Caco-2 (cell line): Measurements from ENCODE around the gene DLG1. TPM values are rescaled to one million over a fixed set of nuclear protein-coding genes. Genes with fewer than 3 reads are reported as not detected.

Experiments
- BruUV-seq: library from RNA; stranded (reverse); fragments of 400-500 nt; replicated peaks from 2 replicates; lab custom pipeline; 2021; lab: Mats Ljungman, UMichigan
- CTCF ChIA-PET: fragments of 300-600 bp; sonication (Branson Sonifier 250); formaldehyde crosslinking; loops from one replicate; lab custom pipeline; 2022; ENCODE audit warnings: antibody characterized with exemption; lab: Charles Lee
- POLR2A ChIA-PET: fragments of 300-600 bp; sonication (Branson Sonifier 250); formaldehyde crosslinking; loops from one replicate; lab custom pipeline; 2022; ENCODE audit warnings: antibody characterized with exemption; lab: Charles Lee
- DNase-seq, 2 experiments: peaks; one replicate each; pipeline versions ENCODE4 v3.0.0 to v3.0.0-alpha.2; 2020 to 2022
- H3K27me3 ChIP-seq: replicated peaks from 2 replicates; pipeline ENCODE4 v1.6.0; 2011; ENCODE audit warnings: low read length; ENCODE audit not compliant: control insufficient read depth, insufficient read depth
- H3K36me3 ChIP-seq: 2 replicates; pipeline ENCODE4 v1.5.1; 2011; ENCODE audit warnings: low read length; ENCODE audit not compliant: control insufficient read depth, insufficient read depth
- H3K4me1 ChIP-seq: fragments of 250-450 bp; sonication (Bioruptor Pico); 2 replicates; pipeline ENCODE4 v1.5.1; 2020; ENCODE audit warnings: mild to moderate bottlenecking
- H3K4me3 ChIP-seq: 2 replicates; pipeline ENCODE4 v1.5.1; 2011; ENCODE audit warnings: low read depth, mild to moderate bottlenecking, control low read depth, low read length
- H3K9me3 ChIP-seq: fragments of 250-450 bp; sonication (Bioruptor Pico); 2 replicates; pipeline ENCODE4 v1.5.1; 2020; ENCODE audit warnings: mild to moderate bottlenecking, moderate library complexity
- H3K27ac Mint-ChIP-seq: one replicate; pipeline ENCODE4 v1.8.0; 2022; ENCODE audit warnings: mixed read lengths; ENCODE audit not compliant: unreplicated experiment
- H3K27me3 Mint-ChIP-seq: one replicate; pipeline ENCODE4 v1.8.0; 2022; ENCODE audit warnings: mixed read lengths; ENCODE audit not compliant: insufficient read depth, unreplicated experiment
- H3K36me3 Mint-ChIP-seq: one replicate; pipeline ENCODE4 v1.8.0; 2022; ENCODE audit warnings: mild to moderate bottlenecking, mixed read lengths; ENCODE audit not compliant: insufficient read depth, unreplicated experiment
- H3K4me1 Mint-ChIP-seq: one replicate; pipeline ENCODE4 v1.8.0; 2022; ENCODE audit warnings: low read depth, mixed read lengths; ENCODE audit not compliant: unreplicated experiment
- H3K4me3 Mint-ChIP-seq: one replicate; pipeline ENCODE4 v1.8.0; 2022; ENCODE audit warnings: mild to moderate bottlenecking, moderate library complexity, mixed read lengths; ENCODE audit not compliant: unreplicated experiment
- H3K9me3 Mint-ChIP-seq: one replicate; pipeline ENCODE4 v1.8.0; 2022; ENCODE audit warnings: mixed read lengths; ENCODE audit not compliant: unreplicated experiment
- intact Hi-C: fragments of 100-400 bp; cut with micrococcal nuclease; formaldehyde crosslinking; loops from one replicate; pipeline ENCODE4 v1.10.0; 2022; ENCODE audit not compliant: unreplicated experiment
- total RNA-seq: library from RNA; stranded (reverse); gene quantifications from 2 replicates; pipeline ENCODE4 v1.2.3, GENCODE V29; 2022
- TF ChIP-seq, protein P1 (sequence below), 2 experiments: fragments of 200-600 bp in 1 of 2; IDR thresholded peaks; 1 replicate in 1 of 2; 2 replicates in 1 of 2; pipeline versions ENCODE4 v1.5.1 to v1.8.0; 2011 to 2022; ENCODE audit warnings: antibody characterized with exemption in 1 of 2, control low read depth in 1 of 2, inconsistent platforms in 1 of 2, low read depth in 1 of 2, low read length in 1 of 2, mild to moderate bottlenecking in 1 of 2, moderate library complexity in 1 of 2; ENCODE audit not compliant: insufficient read depth in 1 of 2, severe bottlenecking in 1 of 2, unreplicated experiment in 1 of 2

DLG1 gene
- total RNA-seq, 1 experiment from 2014 or later: 167 TPM

- Mint-ChIP-seq H3K36me3 (peaks cover 20% of the 10 kb centered on the region), H3K27me3 (no peaks in the 10 kb centered on the region), H3K9me3 (peaks cover 15% of the 10 kb centered on the region), H3K4me1 (peaks cover 31% of the 10 kb centered on the region), H3K27ac (peak overlapping the region; percentile 71), H3K4me3 (no peak overlapping the region)
- no TSS peak for BruUV-seq
- Histone ChIP-seq H3K4me3 (no peak overlapping the region), H3K27me3 (no peaks in the 10 kb centered on the region), H3K4me1 (peaks cover 39% of the 10 kb centered on the region), H3K36me3 (no peaks in the 10 kb centered on the region), H3K9me3 (peaks cover 2% of the 10 kb centered on the region; the same call in 1 of the 2 replicates)
- no peak for DNase-seq
- CTCF ChIA-PET: interaction anchor here (0.5 to 1.0 kb wide), 2 partner anchors 90 to 171 kb away, joined by 4 to 6 read pairs; no protein-coding TSS in a partner anchor
- intact Hi-C loops: loop anchor here (1.0 kb wide), 1 partner anchor 8 kb away; no protein-coding TSS in a partner anchor
- POLR2A ChIA-PET: interaction anchor here (1.1 kb wide), 1 partner anchor 12 kb away, joined by 4 read pairs; no protein-coding TSS in a partner anchor
- TF ChIP-seq, protein P1, sequence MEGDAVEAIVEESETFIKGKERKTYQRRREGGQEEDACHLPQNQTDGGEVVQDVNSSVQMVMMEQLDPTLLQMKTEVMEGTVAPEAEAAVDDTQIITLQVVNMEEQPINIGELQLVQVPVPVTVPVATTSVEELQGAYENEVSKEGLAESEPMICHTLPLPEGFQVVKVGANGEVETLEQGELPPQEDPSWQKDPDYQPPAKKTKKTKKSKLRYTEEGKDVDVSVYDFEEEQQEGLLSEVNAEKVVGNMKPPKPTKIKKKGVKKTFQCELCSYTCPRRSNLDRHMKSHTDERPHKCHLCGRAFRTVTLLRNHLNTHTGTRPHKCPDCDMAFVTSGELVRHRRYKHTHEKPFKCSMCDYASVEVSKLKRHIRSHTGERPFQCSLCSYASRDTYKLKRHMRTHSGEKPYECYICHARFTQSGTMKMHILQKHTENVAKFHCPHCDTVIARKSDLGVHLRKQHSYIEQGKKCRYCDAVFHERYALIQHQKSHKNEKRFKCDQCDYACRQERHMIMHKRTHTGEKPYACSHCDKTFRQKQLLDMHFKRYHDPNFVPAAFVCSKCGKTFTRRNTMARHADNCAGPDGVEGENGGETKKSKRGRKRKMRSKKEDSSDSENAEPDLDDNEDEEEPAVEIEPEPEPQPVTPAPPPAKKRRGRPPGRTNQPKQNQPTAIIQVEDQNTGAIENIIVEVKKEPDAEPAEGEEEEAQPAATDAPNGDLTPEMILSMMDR (IDR thresholded peaks at IDR 0.05; ENCODE audit: insufficient read depth in 1 of 2, low read depth in 1 of 2, low read length in 1 of 2, severe bottlenecking in 1 of 2, unreplicated experiment in 1 of 2): no peak
Observed at GRCh38 chr3:197309528-197310361, 11.3 kb upstream of the DLG1 start.

DNA sequence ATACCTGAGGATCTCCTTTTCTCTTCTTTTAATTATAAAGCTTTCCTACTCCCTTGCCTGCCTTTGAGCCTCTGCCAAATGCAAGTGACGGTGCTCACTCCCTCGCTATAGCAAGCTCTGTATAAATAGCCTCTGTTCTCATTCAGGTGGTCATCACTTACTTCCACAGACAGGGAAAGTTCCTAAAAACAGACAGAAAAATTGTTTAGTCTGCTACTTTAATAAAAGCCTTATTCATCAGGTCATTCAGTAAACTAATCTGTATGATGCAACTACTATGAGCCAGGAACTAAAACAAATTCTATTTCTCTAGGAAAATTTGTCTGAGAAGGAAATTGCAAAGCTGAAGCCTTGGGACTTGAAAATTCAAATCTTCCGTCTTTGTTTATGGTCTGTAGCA lies 10.2 kb upstream of the DLG1 start:
- peaks cover 2% of the 10 kb centered on the region; the same call in 1 of the 2 replicates for H3K9me3 ChIP-seq
- CTCF ChIA-PET: interaction anchor here (1.0 kb wide), 1 partner anchor 172 kb away, joined by 4 read pairs; no protein-coding TSS in a partner anchor
- TF ChIP-seq, protein P1 (IDR thresholded peaks at IDR 0.05; ENCODE audit: insufficient read depth in 1 of 2, low read depth in 1 of 2, low read length in 1 of 2, severe bottlenecking in 1 of 2, unreplicated experiment in 1 of 2): no peak
- POLR2A ChIA-PET: no interaction called here
- H3K4me1 ChIP-seq: peaks cover 39% of the 10 kb centered on the region
- H3K4me3 ChIP-seq: no peak overlapping the region
- H3K9me3 Mint-ChIP-seq: peaks cover 15% of the 10 kb centered on the region
- H3K4me3 Mint-ChIP-seq: no peak overlapping the region
- no peak for DNase-seq
- intact Hi-C loops: no loop called here
- no peaks in the 10 kb centered on the region for H3K27me3 ChIP-seq
- peak overlapping the region; percentile 75 for H3K27ac Mint-ChIP-seq
- peaks cover 35% of the 10 kb centered on the region for H3K4me1 Mint-ChIP-seq
- peaks cover 20% of the 10 kb centered on the region for H3K36me3 Mint-ChIP-seq
- no peaks in the 10 kb centered on the region for H3K36me3 ChIP-seq
- no TSS peak for BruUV-seq
- no peaks in the 10 kb centered on the region for H3K27me3 Mint-ChIP-seq

- DNase-seq: peak; percentile 48 to 60
- H3K4me1 Mint-ChIP-seq: peaks cover 42% of the 10 kb centered on the region
- intact Hi-C loops: no loop called here
- H3K27me3 Mint-ChIP-seq: no peaks in the 10 kb centered on the region
- ChIA-PET POLR2A (no interaction called here), CTCF (no interaction called here)
- no peak overlapping the region for H3K4me3 Mint-ChIP-seq
- Histone ChIP-seq H3K9me3 (no peaks in the 10 kb centered on the region; the same call in 1 of the 2 replicates), H3K36me3 (no peaks in the 10 kb centered on the region), H3K27me3 (no peaks in the 10 kb centered on the region), H3K4me1 (peaks cover 45% of the 10 kb centered on the region), H3K4me3 (no peak overlapping the region)
- peak overlapping the region; percentile 64 for H3K27ac Mint-ChIP-seq
- no TSS peak for BruUV-seq
- TF ChIP-seq, protein P1 (IDR thresholded peaks at IDR 0.05; ENCODE audit: insufficient read depth in 1 of 2, low read depth in 1 of 2, low read length in 1 of 2, severe bottlenecking in 1 of 2, unreplicated experiment in 1 of 2): no peak
- peaks cover 20% of the 10 kb centered on the region for H3K36me3 Mint-ChIP-seq
- H3K9me3 Mint-ChIP-seq: no peaks in the 10 kb centered on the region
Observed at GRCh38 chr3:197306374-197307086, 8.1 kb upstream of the DLG1 start.
